Type B pancreatic cell (in vitro differentiated cells): ENCODE results near the gene CACNA1C. TPM values are rescaled to one million over a fixed set of nuclear protein-coding genes. Genes with fewer than 3 reads are reported as not detected.

Experiments
- DNase-seq: peaks from one replicate; pipeline ENCODE4 v3.0.0; 2021; ENCODE audit warnings: mixed read lengths; ENCODE audit not compliant: unreplicated experiment; ENCODE audit errors: extremely low spot score
- H3K27ac Mint-ChIP-seq: 2 replicates; pipeline ENCODE4 v1.8.0; 2021; ENCODE audit warnings: mild to moderate bottlenecking, mixed read lengths
- H3K27me3 Mint-ChIP-seq: 2 replicates; pipeline ENCODE4 v1.8.0; 2021; ENCODE audit warnings: mixed read lengths
- H3K36me3 Mint-ChIP-seq: 2 replicates; pipeline ENCODE4 v1.8.0; 2021; ENCODE audit warnings: mixed read lengths
- H3K4me1 Mint-ChIP-seq: one replicate; pipeline ENCODE4 v1.8.0; 2021; ENCODE audit warnings: mixed read lengths; ENCODE audit not compliant: unreplicated experiment
- H3K4me3 Mint-ChIP-seq: 2 replicates; pipeline ENCODE4 v1.8.0; 2021; ENCODE audit warnings: mild to moderate bottlenecking, mixed read lengths
- H3K9me3 Mint-ChIP-seq: 2 replicates; pipeline ENCODE4 v1.8.0; 2021; ENCODE audit warnings: mixed read lengths
- total RNA-seq: library from RNA; stranded (reverse); gene quantifications from 2 replicates; pipeline ENCODE4 v1.2.1, GENCODE V29; 2021; ENCODE audit warnings: low replicate concordance
- TF ChIP-seq, protein P1 (sequence below): fragments of 200-600 bp; sonication (generic); conservative IDR thresholded peaks from 2 replicates; pipeline ENCODE4 v1.5.0; 2021; ENCODE audit warnings: antibody characterized with exemption, mild to moderate bottlenecking

Gene CACNA1C
- total RNA-seq, 1 donor from 2014 or later: 14.3 TPM

DNA sequence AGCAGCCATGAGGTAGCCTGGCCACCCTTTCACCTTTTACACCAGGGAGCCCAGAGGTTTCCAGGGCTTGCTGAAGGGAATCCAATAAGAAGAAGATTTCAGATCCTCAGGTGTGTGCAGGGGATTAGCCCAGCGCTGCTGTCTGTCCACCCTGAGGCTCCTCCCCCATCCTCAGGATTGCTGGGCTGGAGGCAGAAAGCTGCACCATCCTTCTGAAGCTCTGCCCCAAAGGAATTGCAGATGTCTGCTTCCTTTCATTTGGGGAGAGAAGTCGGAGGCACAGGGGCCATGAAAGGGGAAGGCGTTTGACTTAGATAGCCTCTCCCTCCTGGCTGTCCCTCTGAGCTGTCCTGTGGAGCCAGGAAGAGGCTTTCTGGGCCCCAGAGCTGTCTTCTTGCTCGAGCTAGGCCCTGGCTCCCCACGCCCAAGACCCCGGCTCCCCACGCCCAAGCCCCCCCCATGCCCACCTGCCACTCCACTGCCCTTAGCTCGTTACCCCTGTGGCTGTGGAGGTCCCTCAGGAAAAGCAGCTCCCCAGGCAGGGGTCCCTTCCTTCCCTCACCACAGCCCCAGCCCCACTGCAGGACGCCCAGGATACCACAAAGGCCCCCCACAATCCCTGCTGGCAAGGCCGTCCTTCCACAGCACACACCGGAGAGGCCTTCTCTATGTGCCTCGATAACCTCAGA is 359.0 kb downstream of the CACNA1C start:
- H3K9me3 Mint-ChIP-seq: no peaks in the 10 kb centered on the region
- peaks cover 14% of the 10 kb centered on the region for H3K27me3 Mint-ChIP-seq
- H3K27ac Mint-ChIP-seq: no peak overlapping the region
- TF ChIP-seq, protein P1, sequence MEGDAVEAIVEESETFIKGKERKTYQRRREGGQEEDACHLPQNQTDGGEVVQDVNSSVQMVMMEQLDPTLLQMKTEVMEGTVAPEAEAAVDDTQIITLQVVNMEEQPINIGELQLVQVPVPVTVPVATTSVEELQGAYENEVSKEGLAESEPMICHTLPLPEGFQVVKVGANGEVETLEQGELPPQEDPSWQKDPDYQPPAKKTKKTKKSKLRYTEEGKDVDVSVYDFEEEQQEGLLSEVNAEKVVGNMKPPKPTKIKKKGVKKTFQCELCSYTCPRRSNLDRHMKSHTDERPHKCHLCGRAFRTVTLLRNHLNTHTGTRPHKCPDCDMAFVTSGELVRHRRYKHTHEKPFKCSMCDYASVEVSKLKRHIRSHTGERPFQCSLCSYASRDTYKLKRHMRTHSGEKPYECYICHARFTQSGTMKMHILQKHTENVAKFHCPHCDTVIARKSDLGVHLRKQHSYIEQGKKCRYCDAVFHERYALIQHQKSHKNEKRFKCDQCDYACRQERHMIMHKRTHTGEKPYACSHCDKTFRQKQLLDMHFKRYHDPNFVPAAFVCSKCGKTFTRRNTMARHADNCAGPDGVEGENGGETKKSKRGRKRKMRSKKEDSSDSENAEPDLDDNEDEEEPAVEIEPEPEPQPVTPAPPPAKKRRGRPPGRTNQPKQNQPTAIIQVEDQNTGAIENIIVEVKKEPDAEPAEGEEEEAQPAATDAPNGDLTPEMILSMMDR: no peak
- peaks cover 6% of the 10 kb centered on the region for H3K4me1 Mint-ChIP-seq
- peaks cover 3% of the 10 kb centered on the region for H3K36me3 Mint-ChIP-seq
- DNase-seq: no peak
- H3K4me3 Mint-ChIP-seq: no peak overlapping the region

DNA sequence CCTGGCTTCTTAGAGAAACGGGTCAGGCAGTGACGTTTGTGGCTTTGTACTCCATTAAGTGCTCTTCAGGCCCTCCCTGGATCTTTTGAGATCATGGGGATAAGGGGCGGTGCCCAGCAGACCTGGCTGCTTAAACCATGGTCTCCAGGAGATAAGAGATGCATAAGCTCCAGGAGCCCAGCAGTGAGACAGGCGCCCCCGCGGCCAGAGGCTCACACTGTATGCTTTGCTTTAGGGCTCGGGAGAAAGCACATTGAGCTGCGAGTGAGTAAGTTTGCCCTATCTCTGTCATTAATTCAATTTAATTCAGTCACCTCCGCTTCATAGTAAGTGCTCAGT is 359.5 kb downstream of the CACNA1C start:
- H3K9me3 Mint-ChIP-seq: no peaks in the 10 kb centered on the region

DNA sequence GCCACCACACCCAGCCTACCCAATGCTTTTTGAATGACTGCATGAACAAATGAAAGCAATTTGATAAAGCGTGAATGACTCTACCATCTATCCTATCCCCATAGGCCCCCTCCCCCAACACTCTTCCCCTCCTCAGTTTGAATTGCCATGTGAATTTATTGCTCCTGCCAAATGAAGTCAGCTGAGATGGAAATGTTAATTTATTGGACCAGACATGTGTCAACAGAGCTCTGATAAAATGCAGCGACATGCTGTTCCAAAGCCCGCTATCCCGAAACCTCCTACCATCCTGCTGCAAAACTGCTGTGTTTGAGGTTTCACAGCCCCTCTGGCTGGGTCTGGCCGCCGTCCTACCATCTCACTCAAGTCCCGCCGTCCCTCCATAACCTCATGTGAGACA is 360.5 kb downstream of the CACNA1C start:
- TF ChIP-seq, protein P1: no peak
- Mint-ChIP-seq H3K4me1 (peaks cover 8% of the 10 kb centered on the region), H3K4me3 (no peak overlapping the region), H3K27ac (no peak overlapping the region), H3K36me3 (peaks cover 3% of the 10 kb centered on the region), H3K27me3 (peaks cover 14% of the 10 kb centered on the region), H3K9me3 (no peaks in the 10 kb centered on the region)
- no peak for DNase-seq

More for the DNA sequence above, 359.5 kb downstream of the CACNA1C start:
- Mint-ChIP-seq H3K36me3 (peaks cover 3% of the 10 kb centered on the region), H3K27ac (no peak overlapping the region), H3K4me3 (no peak overlapping the region), H3K27me3 (peaks cover 14% of the 10 kb centered on the region), H3K4me1 (peaks cover 6% of the 10 kb centered on the region)
- DNase-seq: no peak
- TF ChIP-seq, protein P1: no peak

DNA sequence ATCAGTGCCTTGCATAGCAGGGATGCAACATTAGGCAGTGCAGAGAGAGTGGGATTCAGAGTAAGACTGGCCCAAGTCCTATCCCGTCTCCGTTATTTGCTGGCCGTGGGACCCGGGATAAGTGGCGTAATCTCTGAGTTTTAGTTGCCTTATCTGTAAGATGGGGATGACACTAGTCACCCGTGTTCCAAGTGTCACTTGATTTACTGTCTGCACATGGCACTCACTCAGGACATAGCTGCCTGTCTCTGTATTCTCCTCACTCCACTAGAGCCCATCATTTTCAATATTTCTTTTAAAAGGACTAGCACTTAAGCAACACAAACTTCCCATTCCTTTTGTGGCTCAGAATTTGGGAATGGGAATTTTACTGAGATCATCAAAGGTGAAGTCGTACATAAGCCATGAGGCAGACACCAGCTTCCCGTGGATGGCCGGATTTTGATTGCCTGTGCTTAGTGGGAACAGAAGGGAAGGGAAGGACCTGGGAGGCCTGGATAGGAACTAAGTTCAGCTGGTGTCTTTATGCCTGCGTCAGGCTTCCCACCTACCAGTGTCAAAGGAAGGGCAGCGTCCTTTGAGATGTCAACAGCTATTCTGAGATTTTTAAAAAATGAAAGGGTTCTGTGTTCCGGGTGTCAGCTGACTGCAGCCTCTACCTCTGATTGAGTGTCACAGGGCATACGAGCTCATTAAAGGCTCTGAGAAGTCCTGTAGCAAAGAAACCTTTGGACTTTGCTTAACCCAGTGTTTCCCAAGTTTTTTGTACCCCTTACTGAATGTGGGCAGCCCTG is 361.4 kb downstream of the CACNA1C start:
- Mint-ChIP-seq H3K27me3 (peaks cover 6% of the 10 kb centered on the region), H3K27ac (no peak overlapping the region), H3K9me3 (no peaks in the 10 kb centered on the region), H3K36me3 (peaks cover 3% of the 10 kb centered on the region), H3K4me1 (peaks cover 10% of the 10 kb centered on the region), H3K4me3 (no peak overlapping the region)
- DNase-seq: no peak
- TF ChIP-seq, protein P1: no peak

DNA sequence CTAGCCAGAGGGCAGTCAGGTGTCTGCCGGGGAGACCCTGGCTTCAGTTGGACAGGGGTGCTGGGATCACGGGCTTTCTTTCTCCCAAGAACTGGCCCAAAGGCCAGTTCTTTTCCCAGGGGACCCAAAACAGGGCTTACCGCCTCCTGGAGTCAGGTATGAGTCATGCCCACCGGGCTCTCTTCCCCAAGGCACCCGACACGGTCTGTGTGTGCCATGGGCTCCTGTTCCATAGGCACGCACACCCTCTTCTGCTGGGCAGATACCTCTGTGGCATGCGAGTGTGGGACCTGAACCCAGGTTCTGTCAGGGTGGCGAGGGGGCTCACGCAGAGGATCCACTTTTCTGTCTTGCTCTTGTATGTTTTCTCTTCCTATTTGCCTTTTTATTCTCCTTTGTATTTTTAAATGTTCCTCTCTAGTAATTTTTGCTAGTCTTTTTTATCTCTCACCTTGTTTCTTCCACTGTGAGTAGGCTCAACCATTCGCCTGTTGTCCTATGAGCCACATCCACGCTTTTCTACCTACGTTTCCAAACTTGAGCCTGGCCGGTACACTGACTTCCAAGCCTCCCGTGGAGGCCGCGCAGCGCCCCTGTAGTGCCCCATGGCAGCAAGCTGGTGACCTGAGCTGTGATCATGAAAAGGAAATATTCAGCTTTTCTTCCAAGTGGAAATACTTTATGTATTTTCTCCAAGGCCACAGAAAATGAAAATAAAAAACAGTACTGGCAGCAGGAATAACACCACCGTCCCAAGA is 362.2 kb downstream of the CACNA1C start:
- TF ChIP-seq, protein P1: no peak
- DNase-seq: no peak
- peaks cover 2% of the 10 kb centered on the region for H3K27me3 Mint-ChIP-seq
- H3K36me3 Mint-ChIP-seq: peaks cover 3% of the 10 kb centered on the region
- H3K27ac Mint-ChIP-seq: peak overlapping the region; percentile 14
- peaks cover 10% of the 10 kb centered on the region for H3K4me1 Mint-ChIP-seq
- H3K4me3 Mint-ChIP-seq: no peak overlapping the region
- no peaks in the 10 kb centered on the region for H3K9me3 Mint-ChIP-seq
